22Rv1 (cell line): ENCODE data around the gene IL17REL.

Source experiments
- H3K27ac ChIP-seq: fragments of 450-650 bp; 2 replicates; pipeline ENCODE4 v1.5.1; 2017
- ZFX ChIP-seq: fragments of 450-650 bp; IDR thresholded peaks from 2 replicates; pipeline ENCODE4 v1.6.1; 2017; ENCODE audit warnings: antibody characterized with exemption, borderline replicate concordance
- TF ChIP-seq, protein P1 (sequence below): fragments of 450-650 bp; IDR thresholded peaks from 2 replicates; pipeline ENCODE4 v1.5.1; 2017; ENCODE audit warnings: mild to moderate bottlenecking

The IL17REL gene

DNA sequence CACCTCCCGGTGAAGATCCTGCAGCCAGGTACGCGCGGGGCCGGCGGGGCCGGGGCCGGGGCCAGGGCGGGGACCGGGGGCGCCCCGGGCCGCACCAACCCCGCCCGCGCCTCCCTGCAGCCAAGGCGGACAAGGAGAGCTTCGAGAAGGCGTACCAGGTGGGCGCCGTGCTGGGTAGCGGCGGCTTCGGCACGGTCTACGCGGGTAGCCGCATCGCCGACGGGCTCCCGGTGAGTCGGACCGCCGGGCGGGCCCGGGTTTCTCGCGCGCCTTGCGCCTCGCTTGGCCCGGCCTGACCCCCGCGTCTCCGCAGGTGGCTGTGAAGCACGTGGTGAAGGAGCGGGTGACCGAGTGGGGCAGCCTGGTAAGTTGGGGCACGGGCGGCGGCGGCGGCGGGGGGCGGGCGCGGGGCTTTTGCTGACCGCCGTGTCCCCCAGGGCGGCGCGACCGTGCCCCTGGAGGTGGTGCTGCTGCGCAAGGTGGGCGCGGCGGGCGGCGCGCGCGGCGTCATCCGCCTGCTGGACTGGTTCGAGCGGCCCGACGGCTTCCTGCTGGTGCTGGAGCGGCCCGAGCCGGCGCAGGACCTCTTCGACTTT, 51.5 kb downstream of the IL17REL start:
- peak overlapping the region; percentile 98 for H3K27ac ChIP-seq

DNA sequence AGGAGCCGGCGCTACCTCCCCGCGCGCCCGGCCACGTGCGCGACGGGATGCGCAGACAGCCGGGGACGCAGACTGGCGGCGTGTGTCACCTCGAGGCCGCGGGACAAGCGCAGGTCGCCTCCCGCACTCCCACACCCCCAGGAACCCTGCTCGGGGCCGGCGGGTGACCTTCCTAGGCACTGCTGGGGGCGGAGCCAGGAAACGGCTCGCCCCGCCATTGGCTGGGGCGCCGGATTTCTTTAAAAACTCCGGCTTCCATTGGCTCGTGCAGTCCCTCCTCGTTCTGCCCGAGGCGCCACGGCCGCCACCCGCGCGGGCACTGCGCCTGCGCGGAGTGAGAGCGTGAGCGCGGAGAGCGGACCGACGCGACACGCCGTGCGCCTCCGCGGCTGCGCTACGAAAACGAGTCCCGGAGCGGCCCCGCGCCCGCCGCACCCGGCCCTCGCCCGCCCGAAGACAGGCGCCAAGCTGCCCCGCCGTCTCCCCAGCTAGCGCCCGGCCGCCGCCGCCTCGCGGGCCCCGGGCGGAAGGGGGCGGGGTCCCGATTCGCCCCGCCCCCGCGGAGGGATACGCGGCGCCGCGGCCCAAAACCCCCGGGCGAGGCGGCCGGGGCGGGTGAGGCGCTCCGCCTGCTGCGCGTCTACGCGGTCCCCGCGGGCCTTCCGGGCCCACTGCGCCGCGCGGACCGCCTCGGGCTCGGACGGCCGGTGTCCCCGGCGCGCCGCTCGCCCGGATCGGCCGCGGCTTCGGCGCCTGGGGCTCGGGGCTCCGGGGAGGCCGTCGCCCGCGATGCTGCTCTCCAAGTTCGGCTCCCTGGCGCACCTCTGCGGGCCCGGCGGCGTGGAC, 52.2 kb downstream of the IL17REL start, which contains the start of gene PIM3:
TSS of gene PIM3 (plus strand) at position 614 of the 846 bp plus-strand sequence. CDS start at position 790, 176 bp downstream.
- H3K27ac ChIP-seq: peak within 1 kb of the TSS; percentile 98
- TF ChIP-seq, protein P1, sequence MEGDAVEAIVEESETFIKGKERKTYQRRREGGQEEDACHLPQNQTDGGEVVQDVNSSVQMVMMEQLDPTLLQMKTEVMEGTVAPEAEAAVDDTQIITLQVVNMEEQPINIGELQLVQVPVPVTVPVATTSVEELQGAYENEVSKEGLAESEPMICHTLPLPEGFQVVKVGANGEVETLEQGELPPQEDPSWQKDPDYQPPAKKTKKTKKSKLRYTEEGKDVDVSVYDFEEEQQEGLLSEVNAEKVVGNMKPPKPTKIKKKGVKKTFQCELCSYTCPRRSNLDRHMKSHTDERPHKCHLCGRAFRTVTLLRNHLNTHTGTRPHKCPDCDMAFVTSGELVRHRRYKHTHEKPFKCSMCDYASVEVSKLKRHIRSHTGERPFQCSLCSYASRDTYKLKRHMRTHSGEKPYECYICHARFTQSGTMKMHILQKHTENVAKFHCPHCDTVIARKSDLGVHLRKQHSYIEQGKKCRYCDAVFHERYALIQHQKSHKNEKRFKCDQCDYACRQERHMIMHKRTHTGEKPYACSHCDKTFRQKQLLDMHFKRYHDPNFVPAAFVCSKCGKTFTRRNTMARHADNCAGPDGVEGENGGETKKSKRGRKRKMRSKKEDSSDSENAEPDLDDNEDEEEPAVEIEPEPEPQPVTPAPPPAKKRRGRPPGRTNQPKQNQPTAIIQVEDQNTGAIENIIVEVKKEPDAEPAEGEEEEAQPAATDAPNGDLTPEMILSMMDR: no peak
- TF ChIP-seq ZFX: no peak

More for the DNA sequence above, 51.5 kb downstream of the IL17REL start:
- TF ChIP-seq ZFX: no peak
- TF ChIP-seq, protein P1: no peak

DNA sequence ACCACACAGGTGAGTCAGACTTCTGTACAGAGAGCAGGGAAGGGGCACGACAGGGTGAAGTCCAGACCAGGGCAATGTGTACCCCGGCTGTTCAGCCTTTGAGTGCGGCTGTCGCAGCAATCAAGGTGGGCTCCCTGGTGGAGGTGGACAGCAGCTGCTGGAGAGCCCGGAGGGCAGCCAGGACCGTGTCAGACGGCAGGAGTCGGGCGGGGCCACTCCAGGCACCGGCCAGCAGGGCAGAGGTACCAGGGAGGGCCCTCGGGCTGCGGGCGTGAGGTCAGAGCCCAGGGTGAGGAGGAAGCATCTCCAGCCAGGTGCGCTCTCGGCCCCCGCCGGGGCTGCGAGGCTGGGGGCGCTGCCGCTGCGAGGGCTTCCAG, 52.8 kb downstream of the IL17REL start:
- H3K27ac ChIP-seq: peak overlapping the region; percentile 98
- TF ChIP-seq, protein P1: no peak
- TF ChIP-seq ZFX: no peak

DNA sequence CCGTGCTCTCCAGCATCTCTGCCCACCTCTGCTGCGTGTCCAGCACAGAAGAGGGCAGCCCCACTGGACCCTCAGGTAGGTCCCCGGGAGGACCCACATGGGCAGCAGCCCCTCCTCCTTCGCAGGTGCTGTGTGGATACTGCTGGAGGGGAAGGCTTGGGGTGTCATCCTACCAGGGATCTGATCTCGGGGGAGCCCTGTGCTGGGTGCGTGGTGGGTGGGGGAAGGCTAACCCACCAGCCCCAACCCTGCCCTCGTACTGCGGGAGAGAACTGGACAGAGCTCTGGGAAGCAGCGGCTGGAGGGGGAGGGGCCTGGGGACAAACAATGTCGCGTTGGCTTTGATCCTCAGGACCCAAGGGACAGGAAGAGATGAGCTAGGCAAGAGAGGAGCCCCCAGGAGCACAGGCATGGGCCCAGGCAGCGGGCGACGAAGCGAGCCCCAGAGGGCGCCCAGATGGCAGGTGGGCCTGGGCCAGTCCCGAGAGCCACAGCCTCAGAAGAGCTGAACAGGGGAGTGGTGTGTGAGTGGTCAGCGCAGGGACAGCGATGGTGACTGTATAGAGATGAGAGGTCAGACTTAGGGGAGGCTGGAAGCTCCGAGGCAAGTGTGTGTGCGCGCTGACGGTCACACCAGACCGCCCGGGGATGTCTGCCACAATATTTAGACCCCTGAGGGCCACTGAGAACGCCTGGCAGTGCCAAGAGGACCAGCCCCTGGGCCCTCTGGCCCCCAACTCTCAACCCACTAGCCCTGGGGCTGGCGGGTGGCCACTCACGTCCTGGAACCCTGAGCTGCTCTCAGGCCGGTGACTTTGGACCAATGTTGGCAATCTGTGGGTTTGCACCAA, 53.4 kb downstream of the IL17REL start:
- TF ChIP-seq ZFX: no peak
- TF ChIP-seq, protein P1: no peak
- peak overlapping the region; percentile 98 for H3K27ac ChIP-seq

DNA sequence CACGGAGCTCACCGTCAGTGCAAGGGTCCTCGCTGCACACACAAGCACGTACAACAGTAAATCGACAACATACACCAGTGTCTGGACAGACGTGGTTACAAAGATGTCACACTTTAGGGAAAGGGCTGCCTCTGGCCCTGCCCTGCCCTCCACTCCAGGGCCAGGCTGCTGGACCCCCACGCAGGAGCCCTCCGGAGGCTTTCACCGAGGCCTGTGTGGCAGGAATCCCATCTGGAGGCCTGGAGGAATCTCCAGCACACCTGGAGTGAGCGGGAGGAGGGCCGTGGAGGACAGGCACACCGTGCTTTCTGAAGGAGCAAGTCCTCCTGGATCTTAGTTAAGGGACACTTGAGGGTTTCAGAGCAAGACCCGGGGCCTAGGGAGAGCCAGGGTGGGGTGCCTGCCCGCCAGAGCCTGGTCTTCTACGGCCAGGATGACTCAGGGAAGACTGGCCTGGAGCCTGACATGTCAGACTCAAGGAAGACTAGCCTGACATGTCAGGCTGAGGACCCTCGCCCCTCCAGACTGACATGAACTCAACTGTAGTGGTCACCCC, 54.1 kb downstream of the IL17REL start:
- H3K27ac ChIP-seq: peak overlapping the region; percentile 98
- no peak for TF ChIP-seq ZFX
- TF ChIP-seq, protein P1: no peak

DNA sequence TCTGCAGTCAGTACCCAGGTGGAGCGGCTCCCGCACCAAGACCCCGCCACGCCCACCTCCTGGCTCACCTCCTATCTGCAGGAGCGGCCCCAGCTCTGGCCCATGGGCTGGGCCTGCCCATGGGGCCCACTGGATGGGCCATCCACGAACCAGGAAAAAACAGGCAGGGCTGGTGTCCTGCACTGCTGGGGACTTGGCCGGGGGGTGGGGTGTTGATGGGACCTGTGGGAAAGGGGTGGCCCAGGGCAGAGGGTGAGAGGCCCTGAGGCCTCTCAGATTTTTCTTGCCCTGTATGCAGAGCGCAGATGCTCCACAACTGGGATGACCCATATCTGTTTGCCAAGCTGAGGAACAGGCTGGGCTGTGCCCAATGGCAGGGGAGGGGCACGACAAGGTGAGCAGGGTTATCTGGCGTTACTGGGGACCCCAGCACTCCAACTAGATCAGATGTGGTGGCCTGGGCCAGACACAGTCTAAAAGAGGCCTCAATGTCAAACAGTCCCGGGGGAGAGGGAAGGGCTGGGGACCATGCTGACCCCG, 54.7 kb downstream of the IL17REL start:
- peak overlapping the region; percentile 98 for H3K27ac ChIP-seq

More for the DNA sequence above, 54.7 kb downstream of the IL17REL start:
- TF ChIP-seq, protein P1: no peak
- no peak for TF ChIP-seq ZFX
